AML-193 (cell line): ENCODE results near the gene EDN1.

Experiments
- DNase-seq, 2 experiments: peaks; one replicate each; lab custom pipeline; 2025; lab: John Stamatoyannopoulos, UW

The EDN1 gene

DNA sequence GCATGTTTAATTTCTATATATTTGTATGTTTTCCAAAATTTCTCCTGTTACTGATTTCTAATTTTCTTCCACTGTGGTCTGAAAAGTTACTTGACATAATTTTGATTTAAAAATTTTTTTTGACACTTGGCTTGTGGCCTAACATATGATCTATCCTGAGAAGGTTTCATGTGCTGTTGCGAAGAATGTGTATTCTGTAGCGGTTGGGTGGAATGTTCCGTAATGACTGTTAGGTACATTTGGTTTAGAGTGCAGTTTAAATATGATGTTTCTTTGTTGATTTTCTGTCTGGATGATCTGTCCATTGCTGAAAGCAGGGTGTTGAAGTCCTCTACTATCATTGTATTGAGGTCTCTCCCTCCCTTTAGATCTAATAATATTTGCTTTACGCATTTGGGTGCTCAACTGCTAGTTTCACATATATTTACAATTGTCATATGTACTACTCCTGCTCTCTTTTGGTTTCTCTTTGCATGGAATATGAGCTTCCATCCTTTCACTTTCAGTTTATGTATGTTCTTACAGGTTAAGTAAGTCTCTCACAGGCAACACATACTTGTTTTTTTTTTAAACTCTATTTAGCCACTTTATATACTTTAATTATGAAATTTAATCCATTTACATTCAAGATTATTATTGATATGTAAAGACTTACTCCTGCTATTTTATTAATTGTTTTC is 19.5 kb upstream of the EDN1 start:
- DNase-seq, result no peak

DNA sequence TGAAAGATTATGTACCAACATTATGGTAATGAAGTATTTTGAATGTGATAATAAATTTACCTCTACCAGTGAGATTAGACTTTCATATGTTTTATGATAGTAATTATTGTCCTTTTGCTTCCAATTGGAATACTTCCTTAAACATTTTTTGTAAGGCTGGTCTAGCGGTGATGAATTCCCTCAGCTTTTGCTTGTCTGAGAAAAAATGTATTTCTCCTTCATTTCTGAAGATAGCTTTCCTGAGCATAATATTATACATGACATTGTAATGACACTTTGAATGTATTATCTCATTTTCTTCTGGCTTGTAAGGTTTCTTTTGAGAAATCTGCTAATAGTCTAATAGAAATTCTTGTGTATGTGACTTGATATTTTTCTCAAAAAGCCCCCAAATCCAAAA is 18.6 kb upstream of the EDN1 start:
- DNase-seq, result no peak

DNA sequence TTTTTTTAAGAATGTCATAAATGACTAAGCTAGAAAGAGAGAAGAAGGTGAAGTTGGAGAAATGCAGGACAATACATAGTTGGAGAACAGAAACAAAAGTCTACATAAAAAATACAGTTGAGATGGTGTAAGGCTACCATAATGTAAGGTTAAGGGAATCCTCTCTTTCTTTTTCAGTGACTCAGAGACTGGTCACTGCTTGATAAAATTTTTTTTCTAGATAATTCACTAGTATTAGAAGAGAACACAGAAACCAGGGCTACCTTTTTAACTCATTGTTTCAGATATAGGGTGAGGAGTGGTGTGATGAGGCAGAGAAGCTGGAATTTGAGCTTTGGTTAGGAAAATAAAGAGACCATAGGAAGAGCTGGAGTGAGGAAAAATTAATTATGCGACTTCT is 18.2 kb upstream of the EDN1 start:
- no peak for DNase-seq

DNA sequence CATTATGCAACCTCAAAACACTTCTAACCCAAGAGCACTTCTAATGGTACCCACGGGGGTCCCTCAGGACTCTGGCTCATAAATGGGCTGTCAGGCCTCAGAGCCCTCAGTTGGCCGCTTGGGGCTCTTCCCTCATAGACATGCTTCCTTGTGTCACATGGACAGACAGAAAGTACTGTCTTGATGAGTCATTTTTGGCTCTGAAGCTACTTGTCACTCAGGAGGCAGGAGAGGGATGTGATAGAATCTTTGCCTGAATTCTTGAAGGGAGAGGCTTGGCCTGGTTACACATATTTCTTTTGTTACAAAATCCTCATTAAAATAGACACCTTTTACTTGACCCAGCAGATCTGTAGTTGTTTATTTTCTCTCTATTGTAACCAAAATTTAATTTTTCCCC is 15.1 kb upstream of the EDN1 start:
- DNase-seq, result peak in 1 of 2 experiments; percentile 13

DNA sequence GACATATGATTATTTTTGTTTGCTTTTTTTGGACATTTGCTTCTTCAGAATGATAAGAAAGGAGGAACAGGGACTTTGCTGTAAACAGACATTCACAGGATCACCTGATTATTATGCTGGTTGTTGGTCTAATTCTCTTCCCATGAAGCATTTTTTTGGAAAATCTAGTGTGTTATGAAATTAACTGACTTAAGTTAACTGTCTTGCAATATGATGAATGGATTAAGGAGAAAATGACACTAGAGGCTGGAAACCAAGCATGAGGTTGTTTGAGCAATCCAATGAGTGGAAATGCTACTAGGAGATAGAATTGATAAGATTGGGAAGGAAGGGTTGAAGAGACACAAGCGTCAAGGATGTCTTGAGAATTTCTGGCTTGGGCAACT is 13.2 kb upstream of the EDN1 start:
- DNase-seq, result no peak

DNA sequence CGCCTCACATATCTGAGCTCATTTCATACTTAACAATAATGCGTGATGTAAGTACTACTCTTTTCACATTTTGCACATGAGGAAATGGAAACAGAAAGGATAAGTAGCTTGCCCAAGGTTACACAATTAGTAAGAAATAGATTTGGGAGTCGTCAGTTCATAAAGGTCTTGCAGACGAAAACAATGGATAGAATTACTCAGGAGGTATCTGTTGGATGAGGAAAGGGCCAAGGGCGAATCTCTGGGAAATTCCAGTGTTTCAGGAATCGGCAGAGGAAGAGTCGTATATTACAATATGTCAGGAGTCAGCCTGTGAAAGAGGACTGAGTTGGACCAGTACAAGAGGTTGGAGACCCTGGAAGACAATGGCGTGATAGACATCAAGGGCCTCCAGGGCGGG is 12.8 kb upstream of the EDN1 start:
- no peak for DNase-seq

DNA sequence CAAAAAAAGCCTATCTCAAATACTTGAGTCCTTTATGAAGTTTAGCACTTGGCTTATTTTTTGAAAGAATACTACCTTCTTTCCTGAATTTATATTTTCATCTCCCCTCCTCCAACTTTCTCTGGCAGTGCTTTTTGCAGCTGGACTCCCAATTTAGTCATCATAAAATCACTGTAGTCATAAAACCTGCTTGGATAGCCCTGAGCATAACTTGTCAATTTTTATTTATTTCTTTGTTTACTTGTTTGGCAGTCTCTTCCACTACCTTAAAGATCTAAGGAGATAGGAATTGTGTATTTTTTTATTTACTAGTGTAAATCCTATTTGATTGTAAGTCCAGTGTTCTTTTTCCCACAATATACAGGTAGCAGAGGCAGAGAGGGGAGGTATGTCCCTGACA is 11.2 kb upstream of the EDN1 start:
- no peak for DNase-seq

DNA sequence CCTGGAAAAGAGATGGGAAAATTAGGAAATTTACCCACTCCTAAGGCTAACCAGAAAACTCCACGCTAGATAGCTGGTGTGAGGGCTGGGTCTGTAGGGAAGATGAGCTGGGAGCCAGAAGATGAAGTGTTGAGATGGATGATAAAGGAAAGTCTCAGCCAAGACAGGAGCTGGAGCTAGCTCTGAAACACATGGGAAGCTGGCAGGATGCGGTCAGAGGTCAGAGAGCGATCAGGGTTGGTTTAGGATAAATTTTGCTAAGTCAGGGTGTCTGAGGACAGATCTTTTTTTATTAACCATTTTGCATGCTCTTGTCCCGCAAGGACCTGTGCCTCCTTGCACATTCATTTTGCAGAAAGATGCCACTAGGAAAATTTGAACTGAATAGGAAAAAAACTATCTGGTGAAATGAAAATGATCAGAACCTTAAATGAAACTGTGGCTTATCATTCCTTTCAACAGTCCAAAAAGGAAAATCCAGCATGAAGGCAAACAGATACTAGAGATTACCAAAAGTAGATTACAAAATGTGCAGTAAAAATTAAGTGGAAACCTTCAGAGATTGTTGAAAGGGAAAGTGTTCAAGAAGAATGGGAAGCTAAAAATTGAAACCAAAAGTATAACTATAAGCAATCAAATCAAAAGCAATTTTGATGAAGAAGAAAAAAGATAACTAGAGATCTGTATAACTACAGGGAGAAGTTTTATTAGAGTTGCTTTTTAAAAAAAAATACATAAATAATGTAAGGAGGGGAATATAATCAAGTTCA is 10.7 kb upstream of the EDN1 start:
- peak in 1 of 2 experiments; percentile 4 for DNase-seq

DNA sequence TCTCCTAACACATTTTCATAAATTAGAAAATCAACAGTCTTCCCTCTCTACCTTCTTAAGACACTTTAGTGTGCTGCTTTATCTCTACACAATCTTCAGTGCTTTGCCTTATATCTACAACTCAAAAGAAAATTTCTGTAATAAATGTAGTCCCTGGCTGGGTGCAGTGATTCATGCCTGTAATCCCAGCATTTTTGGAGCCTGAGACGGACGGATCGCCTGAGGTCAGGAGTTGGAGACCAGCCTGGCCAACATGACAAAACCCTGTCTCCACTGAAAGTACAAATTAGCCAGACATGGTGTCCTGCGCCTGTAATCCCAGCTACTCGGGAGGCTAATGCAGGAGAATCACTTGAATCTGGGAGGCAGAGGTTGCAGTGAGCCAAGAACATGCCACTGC is 9.7 kb upstream of the EDN1 start:
- DNase-seq, result no peak

DNA sequence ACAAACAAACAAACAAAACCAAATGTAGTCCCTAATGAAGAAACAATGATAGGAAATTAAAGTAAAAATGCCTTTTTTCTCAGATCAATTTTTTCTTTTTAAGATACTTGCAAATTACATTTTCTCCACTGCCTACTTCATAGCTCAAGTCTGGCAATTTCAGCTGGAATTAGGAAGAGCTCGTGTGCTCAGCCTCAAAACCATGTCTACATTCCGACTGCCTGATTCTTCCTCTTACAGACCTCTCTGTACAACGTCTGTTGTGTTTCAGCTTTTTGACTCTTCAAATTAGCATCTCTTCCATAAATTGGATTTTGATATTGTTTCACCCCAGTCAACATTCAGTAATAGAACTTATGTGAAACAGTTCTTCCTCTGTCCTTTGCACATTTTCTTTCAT is 9.3 kb upstream of the EDN1 start:
- DNase-seq, result no peak

DNA sequence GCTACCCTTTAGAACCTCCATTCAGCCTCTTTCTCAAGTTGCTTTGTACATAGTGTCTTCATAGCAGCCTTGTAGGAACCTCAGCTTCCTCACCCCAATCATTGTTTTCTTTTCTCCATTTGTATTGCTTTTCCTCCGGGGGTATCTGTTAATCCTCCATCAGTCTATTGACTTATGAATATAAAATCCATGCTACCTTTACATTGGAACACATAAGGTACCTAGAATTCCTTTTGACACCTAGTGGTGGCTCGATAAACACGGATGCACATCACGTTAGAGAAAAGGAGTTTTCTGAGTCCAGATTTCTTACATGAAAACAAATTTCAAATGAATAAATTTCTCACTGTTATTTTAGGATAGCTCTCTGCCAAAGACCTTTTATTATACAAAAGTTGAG is 6.3 kb upstream of the EDN1 start:
- DNase-seq, result no peak

DNA sequence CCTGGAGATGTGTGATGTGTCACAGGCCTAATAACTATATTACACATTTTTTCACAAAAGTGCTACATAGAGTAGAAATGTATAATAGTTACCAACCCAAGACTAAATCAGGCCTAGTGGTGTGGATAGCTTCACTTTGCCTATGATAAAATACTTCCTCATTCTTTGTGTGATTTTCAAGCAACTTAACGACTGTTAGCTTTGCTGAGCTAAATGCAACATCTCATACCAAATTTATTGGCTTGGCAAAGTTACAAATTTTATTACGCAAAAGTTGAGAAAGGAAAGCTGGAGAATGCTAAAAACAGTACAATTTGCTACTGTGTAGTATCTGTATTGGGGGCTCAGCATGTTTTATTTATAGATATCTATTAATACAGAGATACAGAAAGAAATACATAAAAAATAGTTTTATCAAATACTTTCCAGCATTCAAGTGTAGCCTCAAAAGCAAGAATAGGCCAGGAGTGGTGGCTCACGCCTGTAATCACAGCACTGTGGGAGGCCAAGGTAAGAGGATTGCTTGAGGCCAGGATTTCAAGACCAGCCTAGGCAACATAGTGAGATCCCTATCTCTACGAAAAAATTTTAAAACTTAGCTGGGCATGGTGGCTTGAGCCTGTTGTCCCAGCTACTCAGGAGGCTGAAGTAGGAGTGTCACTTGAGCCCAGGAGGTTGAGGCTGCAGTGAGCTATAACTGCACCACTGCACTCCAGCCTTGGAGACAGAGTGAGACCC is 3.6 kb upstream of the EDN1 start:
- DNase-seq, result peak; percentile 94 to 96

DNA sequence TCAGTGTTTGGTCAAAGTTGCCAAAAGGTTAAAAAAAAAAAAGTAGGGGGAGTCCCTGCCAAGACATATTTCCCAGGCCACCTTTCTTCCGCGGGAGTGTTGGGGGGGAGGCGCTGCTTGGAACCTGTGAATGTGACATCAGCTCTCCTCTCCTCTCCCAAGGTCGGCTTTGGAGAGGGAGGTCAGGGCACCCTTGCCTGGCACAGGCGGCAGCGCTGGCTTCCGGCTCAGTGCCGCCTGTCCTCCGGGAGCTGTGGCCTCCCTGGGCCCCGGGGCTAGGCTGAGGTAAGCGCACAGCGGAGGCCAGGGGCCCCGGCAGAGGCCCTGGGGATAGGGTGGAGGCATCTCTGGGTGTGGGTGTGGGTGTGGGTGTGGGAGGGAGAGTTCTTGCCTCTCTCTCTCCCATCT is 1.9 kb upstream of the EDN1 start:
- no peak for DNase-seq

DNA sequence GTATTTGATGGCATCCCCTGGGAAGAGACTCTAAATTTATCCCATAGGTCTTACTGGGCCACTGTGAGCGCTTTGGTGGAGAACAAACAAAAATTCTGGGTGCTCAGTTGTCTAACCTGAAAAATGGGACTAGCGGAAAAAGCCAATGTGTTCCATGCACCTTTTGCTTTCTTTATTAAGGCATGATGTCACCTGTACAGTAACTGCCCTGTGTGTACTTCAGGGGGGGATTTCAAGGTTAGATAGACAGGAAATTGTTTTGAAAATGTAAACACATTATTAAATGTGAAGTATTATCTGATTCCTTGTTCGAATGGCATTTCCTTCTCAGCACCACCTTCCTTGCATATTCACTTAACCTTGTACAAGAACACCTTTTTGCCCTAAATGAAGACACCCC is 1.2 kb upstream of the EDN1 start:
- no peak for DNase-seq

DNA sequence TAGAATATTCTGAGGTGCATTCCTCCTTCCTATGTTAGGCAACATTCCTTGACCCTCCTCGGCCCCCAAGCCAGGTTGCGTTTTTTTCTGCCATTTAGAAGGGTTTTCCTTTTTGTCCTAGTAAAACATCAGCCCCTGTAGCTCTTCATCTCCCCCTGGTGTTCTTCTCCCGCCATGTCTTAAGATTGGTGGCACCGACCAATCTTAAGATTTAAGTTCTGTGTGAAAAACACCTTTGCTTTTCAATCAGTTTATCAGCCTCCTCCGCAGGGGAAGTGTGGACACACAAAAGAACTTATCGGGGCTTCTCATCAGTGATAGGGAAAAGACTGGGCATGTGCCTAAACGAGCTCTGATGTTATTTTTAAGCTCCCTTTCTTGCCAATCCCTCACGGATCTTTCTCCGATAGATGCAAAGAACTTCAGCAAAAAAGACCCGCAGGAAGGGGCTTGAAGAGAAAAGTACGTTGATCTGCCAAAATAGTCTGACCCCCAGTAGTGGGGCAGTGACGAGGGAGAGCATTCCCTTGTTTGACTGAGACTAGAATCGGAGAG is 719 bp upstream of the EDN1 start:
- DNase-seq, result peak; percentile 70 to 74

DNA sequence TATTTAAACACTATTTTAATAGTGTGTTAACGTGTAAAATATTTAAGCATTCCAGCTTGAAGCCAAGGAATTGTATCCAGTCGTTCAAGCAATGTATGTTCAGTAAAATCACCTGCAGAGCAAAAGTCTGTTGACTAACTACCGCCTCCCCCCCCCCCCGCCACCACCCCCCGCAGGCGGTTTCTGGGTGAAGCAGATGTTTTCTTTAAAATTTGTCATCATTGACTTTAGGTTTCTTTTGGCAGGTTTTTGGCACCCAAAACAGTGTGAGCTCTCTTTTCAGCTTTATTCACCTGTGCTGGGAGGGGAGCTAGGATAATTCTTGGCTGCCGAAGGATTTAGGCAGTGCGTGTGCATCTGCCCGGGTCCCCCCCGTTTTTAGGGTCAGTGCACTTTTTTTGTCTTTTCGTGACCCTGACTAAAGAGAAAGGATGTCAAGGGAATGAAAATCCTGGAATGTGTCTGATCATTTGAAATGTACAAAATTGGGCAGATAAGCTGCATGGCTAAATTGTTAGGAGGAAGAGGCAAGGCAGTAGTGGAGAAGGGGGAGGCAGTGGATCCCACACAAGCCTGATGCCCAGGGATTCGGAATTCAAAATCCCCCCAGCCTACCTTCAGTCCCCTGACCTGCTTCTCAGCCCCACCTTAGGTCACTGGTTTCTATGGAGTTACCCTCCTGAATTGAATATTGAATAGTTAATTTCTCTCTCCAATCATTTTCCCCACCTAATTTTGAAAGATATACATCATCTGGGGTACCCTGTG is 1.1 kb downstream of the EDN1 start:
- no peak for DNase-seq

DNA sequence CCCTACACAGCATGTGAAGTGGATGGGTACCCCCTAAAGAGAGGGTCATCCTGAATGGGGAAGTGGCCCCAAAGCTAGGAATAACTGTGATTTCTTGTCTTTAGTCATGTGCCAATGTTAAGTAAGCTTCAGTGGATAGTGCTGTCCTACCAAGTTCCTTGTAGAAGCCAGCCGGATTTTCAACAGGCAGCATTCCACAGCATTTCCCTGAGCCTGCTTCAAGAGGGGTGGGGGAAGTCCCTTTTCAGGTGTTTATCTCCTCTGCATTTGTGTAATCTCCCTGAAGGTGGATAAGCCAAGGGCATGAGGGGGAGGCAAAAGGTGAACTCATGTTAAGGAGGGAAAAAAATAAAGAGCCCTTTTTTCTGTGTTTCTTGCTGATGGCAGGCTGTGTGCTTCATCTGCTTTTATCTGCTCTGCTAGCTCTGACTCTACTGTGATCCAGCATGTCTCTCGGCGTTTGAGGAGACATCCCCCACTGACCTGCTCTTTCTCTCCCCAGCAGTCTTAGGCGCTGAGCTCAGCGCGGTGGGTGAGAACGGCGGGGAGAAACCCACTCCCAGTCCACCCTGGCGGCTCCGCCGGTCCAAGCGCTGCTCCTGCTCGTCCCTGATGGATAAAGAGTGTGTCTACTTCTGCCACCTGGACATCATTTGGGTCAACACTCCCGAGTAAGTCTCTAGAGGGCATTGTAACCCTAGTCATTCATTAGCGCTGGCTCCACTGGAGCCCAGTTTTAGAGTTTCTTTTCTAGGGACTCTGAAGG is 1.9 kb downstream of the EDN1 start:
- no peak for DNase-seq

DNA sequence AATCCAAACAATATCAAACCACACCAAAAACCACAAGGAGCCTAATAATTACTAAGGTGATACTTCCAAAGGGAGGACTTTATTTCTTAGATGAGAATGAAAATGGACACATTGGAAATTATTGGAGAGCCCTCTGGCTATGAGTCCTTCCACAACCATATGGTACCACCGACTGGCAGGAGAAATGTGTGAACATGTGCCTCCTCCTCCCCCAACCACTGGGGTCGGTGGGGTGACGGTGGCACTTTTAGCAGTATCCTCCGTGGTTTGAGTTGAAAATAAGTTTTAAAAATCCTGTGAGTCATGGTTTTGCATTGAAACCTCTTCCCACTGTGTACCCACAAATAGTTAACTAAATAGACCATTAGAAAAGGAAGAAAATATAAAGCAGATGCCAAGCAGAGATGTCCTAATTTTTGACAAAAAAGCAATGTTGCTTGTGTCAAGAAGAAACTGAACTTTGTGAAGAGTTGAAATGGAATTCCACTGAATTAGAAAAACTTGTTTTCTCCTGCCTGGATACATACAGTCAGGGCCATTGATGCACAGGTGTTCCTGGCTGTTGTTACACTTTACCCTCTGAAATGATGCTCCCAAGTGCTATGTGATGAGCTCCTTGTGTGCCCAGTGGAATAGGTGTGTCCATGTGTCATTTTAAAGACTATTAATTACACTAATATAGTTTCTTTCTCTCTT is 3.2 kb downstream of the EDN1 start:
- DNase-seq, result no peak

DNA sequence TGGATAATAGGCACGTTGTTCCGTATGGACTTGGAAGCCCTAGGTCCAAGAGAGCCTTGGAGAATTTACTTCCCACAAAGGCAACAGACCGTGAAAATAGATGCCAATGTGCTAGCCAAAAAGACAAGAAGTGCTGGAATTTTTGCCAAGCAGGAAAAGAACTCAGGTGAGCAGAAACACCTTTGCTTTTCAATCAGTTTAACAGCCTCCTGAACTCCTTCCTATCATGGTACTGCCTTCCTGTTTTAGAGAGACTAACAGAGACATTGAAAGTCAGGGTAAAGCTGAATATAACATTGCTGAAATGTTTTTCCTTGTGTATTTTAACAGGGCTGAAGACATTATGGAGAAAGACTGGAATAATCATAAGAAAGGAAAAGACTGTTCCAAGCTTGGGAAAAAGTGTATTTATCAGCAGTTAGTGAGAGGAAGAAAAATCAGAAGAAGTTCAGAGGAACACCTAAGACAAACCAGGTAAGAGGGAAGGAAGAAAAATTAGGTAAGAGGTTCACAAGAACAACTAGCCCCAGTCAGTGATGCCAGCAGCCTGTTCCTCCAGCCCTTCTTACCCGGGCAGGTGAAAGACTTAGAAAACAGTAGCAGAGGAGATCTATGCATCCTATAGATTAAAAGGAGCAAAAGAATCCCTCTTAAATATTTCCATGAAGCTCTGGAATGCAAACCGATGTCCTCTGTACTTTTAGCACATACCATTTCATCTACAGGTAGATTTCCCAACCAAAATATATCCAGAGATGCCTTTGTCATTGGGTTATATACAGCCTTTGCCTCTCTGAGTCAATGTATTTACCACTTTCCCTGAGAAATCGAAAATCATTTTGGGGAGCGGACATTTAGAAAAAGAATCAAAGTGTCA is 4.0 kb downstream of the EDN1 start:
- DNase-seq, result no peak
